ENCODE results near the gene ZNF282.

ZNF282 gene

GRCh38 chr7:149188637-149189259, 6.6 kb upstream of the ZNF282 start:
- FAIRE-seq: no peak
- DNase-seq (ENCODE audit: insufficient read length, low spot score): no peak

- DNase-seq (ENCODE audit: insufficient read length, low spot score): no peak
- no peak for FAIRE-seq
Observed at GRCh38 chr7:149191851-149192250, 3.5 kb upstream of the ZNF282 start.

GRCh38 chr7:149194799-149195179, 557 bp upstream of the ZNF282 start:
- FAIRE-seq (no peak), DNase-seq (ENCODE audit: insufficient read length, low spot score) (no peak)

GRCh38 chr7:149196151-149196704, 882 bp downstream of the ZNF282 start:
- no peak for FAIRE-seq
- DNase-seq (ENCODE audit: insufficient read length, low spot score): peak; percentile 29

GRCh38 chr7:149196705-149197171, 1.4 kb downstream of the ZNF282 start:
- DNase-seq (ENCODE audit: insufficient read length, low spot score) (peak; percentile 33), FAIRE-seq (no peak)

GRCh38 chr7:149197675-149198074, 2.3 kb downstream of the ZNF282 start:
- DNase-seq (ENCODE audit: insufficient read length, low spot score): no peak
- FAIRE-seq: no peak

GRCh38 chr7:149198161-149198816, 2.9 kb downstream of the ZNF282 start:
- FAIRE-seq (no peak), DNase-seq (ENCODE audit: insufficient read length, low spot score) (no peak)

GRCh38 chr7:149199234-149199995, 4.1 kb downstream of the ZNF282 start:
- no peak for DNase-seq (ENCODE audit: insufficient read length, low spot score)
- no peak for FAIRE-seq

GRCh38 chr7:149202831-149203231, 7.5 kb downstream of the ZNF282 start:
- no peak for FAIRE-seq

GRCh38 chr7:149205690-149206381, 10.5 kb downstream of the ZNF282 start:
- no peak for FAIRE-seq
- no peak for DNase-seq (ENCODE audit: insufficient read length, low spot score)

More at GRCh38 chr7:149202831-149203231, 7.5 kb downstream of the ZNF282 start:
- DNase-seq (ENCODE audit: insufficient read length, low spot score): no peak

GRCh38 chr7:149207324-149208035, 12.1 kb downstream of the ZNF282 start:
- FAIRE-seq (no peak), DNase-seq (ENCODE audit: insufficient read length, low spot score) (no peak)

GRCh38 chr7:149209518-149210269, 14.3 kb downstream of the ZNF282 start:
- DNase-seq (ENCODE audit: insufficient read length, low spot score) (peak; percentile 57), FAIRE-seq (peak; percentile 68)

- DNase-seq (ENCODE audit: insufficient read length, low spot score): no peak
- FAIRE-seq: no peak
Observed at GRCh38 chr7:149210551-149210950, 15.2 kb downstream of the ZNF282 start.

GRCh38 chr7:149214020-149214720, 18.8 kb downstream of the ZNF282 start:
- FAIRE-seq: no peak

GRCh38 chr7:149216402-149216801, 21.1 kb downstream of the ZNF282 start:
- no peak for DNase-seq (ENCODE audit: insufficient read length, low spot score)
- FAIRE-seq: no peak

More at GRCh38 chr7:149214020-149214720, 18.8 kb downstream of the ZNF282 start:
- DNase-seq (ENCODE audit: insufficient read length, low spot score): no peak

GRCh38 chr7:149217570-149217969, 22.2 kb downstream of the ZNF282 start:
- DNase-seq (ENCODE audit: insufficient read length, low spot score): no peak
- no peak for FAIRE-seq

GRCh38 chr7:149218469-149219420, 23.4 kb downstream of the ZNF282 start:
- DNase-seq (ENCODE audit: insufficient read length, low spot score): no peak
- no peak for FAIRE-seq

- DNase-seq (ENCODE audit: insufficient read length, low spot score) (no peak), FAIRE-seq (no peak)
Observed at GRCh38 chr7:149220534-149220933, 25.2 kb downstream of the ZNF282 start.

All from GM19239 (cell line).